Ovary (tissue), 9 donors: ENCODE data around the gene RGS7. TPM values are rescaled to one million over a fixed set of nuclear protein-coding genes. Genes with fewer than 3 reads are reported as not detected.

Experiments
- DNase-seq, 5 donors: peaks; one replicate each; pipeline ENCODE4 v3.0.0-alpha.2; 2019 to 2020
- H3K27ac ChIP-seq, 2 donors: fragments of 200-600 bp; one replicate each; pipeline versions ENCODE4 v1.5.1 to v1.8.0; 2019 to 2022
- H3K27me3 ChIP-seq: fragments of 200-600 bp; one replicate; pipeline ENCODE4 v1.8.0; 2022
- H3K36me3 ChIP-seq: fragments of 200-600 bp; sonication (generic); one replicate; pipeline ENCODE4 v1.5.1; 2019
- H3K4me1 ChIP-seq: one replicate; pipeline ENCODE4 v1.8.1; 2013; ENCODE audit warnings: mild to moderate bottlenecking, moderate library complexity; ENCODE audit not compliant: insufficient read depth
- H3K4me3 ChIP-seq: fragments of 200-600 bp; sonication (generic); one replicate; pipeline ENCODE4 v1.5.1; 2017
- H3K9me3 ChIP-seq, 2 donors: fragments of 200-600 bp in 1 of 2; sonication (generic) in 1 of 2; one replicate each; pipeline versions ENCODE4 v1.5.1 to v1.8.1; 2013 to 2019; ENCODE audit warnings: mild to moderate bottlenecking in 1 of 2, moderate library complexity in 1 of 2
- CTCF ChIP-seq, 3 donors: fragments of 450-650 bp in 2 of 3; fragments of 200-600 bp in 1 of 3; IDR thresholded peaks; one replicate each; pipeline versions ENCODE4 v1.5.1 to v1.8.0; 2016 to 2022; ENCODE audit warnings: antibody characterized with exemption in 3 of 3, mild to moderate bottlenecking in 1 of 3
- EP300 ChIP-seq: sonication (generic); formaldehyde crosslinking; IDR thresholded peaks from one replicate; pipeline ENCODE4 v1.6.1; 2017; ENCODE audit warnings: antibody characterized with exemption
- POLR2A ChIP-seq: fragments of 450-650 bp; IDR thresholded peaks from one replicate; pipeline ENCODE4 v1.6.1; 2017; ENCODE audit warnings: antibody characterized with exemption, mild to moderate bottlenecking, moderate library complexity
- WGBS, 3 donors: extraction: QIAGEN DNeasy Blood & Tissue Kit in 1 of 3; methylation state at CpG; one replicate each; pipeline versions ENCODE4 v1.1.5 to v1.1.7; 2013 to 2017; 5-methylcytosine and 5-hydroxymethylcytosine counted together
- intact Hi-C, 4 donors: fragments of 100-400 bp; cut with DNase I; formaldehyde crosslinking; loops; one replicate each; pipeline versions ENCODE4 v1.11.0 to v1.15.1; 2022 to 2023
- polyA plus RNA-seq, 2 donors: library from polyadenylated mRNA; stranded (reverse); fragments of 200-250 nt in 1 of 2; fragments of 350-450 nt in 1 of 2; fragmentation: Illumina TruSeq in 1 of 2; extraction: RNeasy Lipid Tissue Mini Kit (QIAGEN cat#74804) in 1 of 2; gene quantifications; one replicate each; pipeline ENCODE4 v1.2.3, GENCODE V29; 2013 to 2014
- total RNA-seq, 7 donors: library from RNA; depleted of rRNA in 2 of 7; stranded (reverse); fragments of >200 nt in 2 of 7; fragmentation: NEBNext Ultra II Directional in 3 of 7; extraction: Animal tissue kit (Norgen Biotek cat#: 25700) in 3 of 7; gene quantifications; one replicate each; pipeline versions ENCODE4 v1.1.0 to v1.2.4, GENCODE V29; 2016 to 2023
- donor health status: DM: no; HTN: no; CAD: no; lungs with moderate emphysema.
- donor health status: DM: no; HTN: no; CAD: no.
- donor health status: Bipolar disorder and iron deficiency.
- donor health status: DM: yes; HTN: yes; CAD: no.
- donor health status: DM: no; HTN: no; CAD: no.
- donor health status: DM: yes; HTN: yes; CAD: no.

Gene RGS7
- total and polyA plus RNA-seq, 9 donors = 0.10 to 1.00 (median 0.37) TPM; not detected in 1

- WGBS, 3 donors = 53 to 79% (median 79%) methylated on average over 3 of the region's 3 CpGs
- Histone ChIP-seq H3K27me3 (no peaks in the 10 kb centered on the region), H3K4me1 (no peaks in the 10 kb centered on the region), H3K9me3 (no peaks in the 10 kb centered on the region), H3K27ac (no peak overlapping the region), H3K4me3 (no peak overlapping the region), H3K36me3 (no peaks in the 10 kb centered on the region)
- no peak for DNase-seq
- intact Hi-C loops = no loop called here
- TF ChIP-seq CTCF (IDR thresholded peaks at IDR 0.05) (no peak), EP300 (no peak), POLR2A (no peak)
These were observed 332.2 kb downstream of the RGS7 start for GRCh38 chr1:241024834-241025233.

- TF ChIP-seq EP300 = no peak
- WGBS, 3 donors = 88 to 90% (median 89%) methylated on average over 4 of the region's 4 CpGs
- H3K27me3 ChIP-seq = no peaks in the 10 kb centered on the region
These were observed 334.6 kb downstream of the RGS7 start for GRCh38 chr1:241022366-241022765.

GRCh38 chr1:241020851-241021697 lies 335.9 kb downstream of the RGS7 start:
- intact Hi-C loops = no loop called here
- DNase-seq = no peak
- Histone ChIP-seq H3K9me3 (no peaks in the 10 kb centered on the region), H3K4me1 (no peaks in the 10 kb centered on the region), H3K4me3 (no peak overlapping the region), H3K27me3 (no peaks in the 10 kb centered on the region), H3K36me3 (no peaks in the 10 kb centered on the region), H3K27ac (no peak overlapping the region)
- no peak for TF ChIP-seq CTCF (IDR thresholded peaks at IDR 0.05)
- TF ChIP-seq EP300 = no peak
- no peak for TF ChIP-seq POLR2A
- WGBS, 3 donors = 81 to 89% (median 82%) methylated on average over 6 of the region's 6 CpGs

More at GRCh38 chr1:241022366-241022765, 334.6 kb downstream of the RGS7 start:
- Histone ChIP-seq H3K27ac (no peak overlapping the region), H3K36me3 (no peaks in the 10 kb centered on the region), H3K4me3 (no peak overlapping the region), H3K9me3 (no peaks in the 10 kb centered on the region), H3K4me1 (no peaks in the 10 kb centered on the region)
- intact Hi-C loops = no loop called here
- DNase-seq = no peak

- TF ChIP-seq CTCF (IDR thresholded peaks at IDR 0.05) (no peak), POLR2A (no peak), EP300 (no peak)
- intact Hi-C loops = no loop called here
- no peaks in the 10 kb centered on the region for H3K36me3 ChIP-seq
These were observed 344.2 kb downstream of the RGS7 start for GRCh38 chr1:241012708-241013340.

GRCh38 chr1:241007668-241008067 lies 349.3 kb downstream of the RGS7 start:
- no peak overlapping the region for H3K4me3 ChIP-seq
- H3K9me3 ChIP-seq = no peaks in the 10 kb centered on the region
- 92 to 97% (median 94%) methylated on average over 4 of the region's 4 CpGs for WGBS, 3 donors
- intact Hi-C loops = no loop called here
- DNase-seq = no peak
- H3K4me1 ChIP-seq = no peaks in the 10 kb centered on the region
- TF ChIP-seq POLR2A (no peak), CTCF (IDR thresholded peaks at IDR 0.05) (no peak), EP300 (no peak)
- H3K27me3 ChIP-seq = no peaks in the 10 kb centered on the region
- no peak overlapping the region for H3K27ac ChIP-seq
- no peaks in the 10 kb centered on the region for H3K36me3 ChIP-seq

More at GRCh38 chr1:241012708-241013340, 344.2 kb downstream of the RGS7 start:
- H3K9me3 ChIP-seq = no peaks in the 10 kb centered on the region
- H3K27me3 ChIP-seq = no peaks in the 10 kb centered on the region
- no peak overlapping the region for H3K27ac ChIP-seq
- no peak overlapping the region for H3K4me3 ChIP-seq
- DNase-seq = no peak
- no peaks in the 10 kb centered on the region for H3K4me1 ChIP-seq
- 80 to 82% (median 81%) methylated on average over 7 of the region's 7 CpGs for WGBS, 3 donors
